ENCODE data around the gene LZTS2. TPM values are rescaled to one million over a fixed set of nuclear protein-coding genes. Genes with fewer than 3 reads are reported as not detected.

LZTS2 gene
- total RNA-seq, 1 donor from 2014 or later, result 32.7 TPM

DNA sequence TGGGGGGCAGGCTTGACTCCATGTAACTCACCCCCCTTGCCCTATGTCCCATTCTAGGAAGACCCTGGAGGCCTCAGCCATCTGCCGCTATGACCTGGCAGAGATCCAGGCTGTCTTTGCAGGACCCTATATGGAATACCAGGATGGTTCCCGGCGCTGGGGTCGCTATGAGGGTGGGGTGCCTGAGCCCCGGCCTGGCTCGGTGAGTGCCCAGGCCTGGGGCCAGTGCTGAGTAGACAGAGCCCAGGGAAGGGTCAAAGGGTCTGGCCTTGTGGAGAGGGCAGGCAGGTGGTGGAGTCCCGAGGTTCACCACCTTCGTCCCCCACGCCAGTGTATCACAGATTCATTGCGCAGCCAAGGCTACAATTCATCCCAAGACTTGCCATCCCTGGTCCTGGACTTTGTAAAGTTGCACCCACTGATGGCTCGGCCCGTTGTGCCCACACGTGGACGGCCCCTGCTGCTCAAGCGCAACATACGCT is 19.8 kb upstream of the LZTS2 start:
- no peak for DNase-seq

DNA sequence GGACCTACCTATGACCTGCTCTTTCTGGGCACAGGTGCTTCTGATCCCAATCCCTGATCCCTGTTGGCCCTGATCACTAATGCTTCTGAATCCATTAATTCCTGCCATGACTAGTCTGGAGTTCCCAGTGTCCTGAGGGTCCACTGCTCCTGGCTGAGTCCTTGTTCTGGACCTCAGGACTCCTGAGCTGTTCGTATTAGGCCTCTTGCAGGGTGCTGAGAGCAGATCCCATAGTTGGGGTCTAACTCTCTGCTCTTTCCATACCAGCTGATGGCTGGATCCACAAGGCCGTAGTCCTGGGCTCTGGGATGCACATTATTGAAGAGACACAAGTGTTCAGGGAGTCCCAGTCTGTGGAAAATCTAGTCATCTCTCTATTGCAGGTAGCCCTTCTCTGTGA is 19.3 kb upstream of the LZTS2 start:
- no peak for DNase-seq

DNA sequence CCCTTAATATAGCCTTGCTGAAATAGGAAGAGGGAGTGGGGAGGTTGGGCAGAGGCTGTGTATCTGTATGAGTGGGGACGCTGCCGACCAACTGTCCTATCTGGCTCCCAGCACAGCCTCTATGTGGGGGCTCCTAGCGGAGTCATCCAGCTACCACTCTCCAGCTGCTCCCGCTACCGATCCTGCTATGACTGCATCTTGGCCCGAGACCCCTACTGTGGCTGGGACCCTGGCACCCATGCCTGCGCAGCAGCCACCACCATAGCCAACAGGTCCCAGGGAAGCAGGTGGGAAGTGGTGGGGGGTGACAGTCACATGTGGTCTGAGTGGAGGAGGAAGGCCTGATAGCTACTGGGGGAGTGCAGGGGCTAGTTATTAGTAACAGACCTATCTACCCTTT is 18.9 kb upstream of the LZTS2 start:
- no peak for DNase-seq

DNA sequence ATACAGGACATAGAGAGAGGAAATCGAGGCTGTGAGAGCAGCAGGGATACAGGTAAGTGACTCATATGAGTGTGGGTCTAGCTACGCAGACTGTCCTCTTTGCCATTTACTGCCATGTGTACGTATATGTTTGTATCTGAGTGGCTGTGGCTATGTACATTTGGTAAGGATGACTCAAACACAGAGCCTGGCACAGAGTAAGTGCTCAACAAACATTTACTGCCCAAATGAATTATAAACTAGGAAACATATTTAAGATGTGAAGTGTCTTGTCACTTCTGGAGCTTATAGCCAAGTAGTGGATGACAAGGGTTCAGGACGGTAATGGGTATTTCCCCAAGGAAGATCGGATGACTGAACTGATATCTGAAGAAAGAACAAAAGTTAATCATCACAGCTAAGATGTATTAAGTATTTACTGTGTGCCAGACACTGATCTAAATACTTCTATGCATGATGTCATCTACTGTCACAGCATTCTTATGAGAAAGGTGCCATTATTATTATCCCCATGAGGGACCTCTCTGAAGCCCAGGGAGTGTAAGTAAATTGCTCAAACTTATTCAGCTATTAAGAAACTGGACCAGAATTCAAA is 18.3 kb upstream of the LZTS2 start:
- no peak for DNase-seq

DNA sequence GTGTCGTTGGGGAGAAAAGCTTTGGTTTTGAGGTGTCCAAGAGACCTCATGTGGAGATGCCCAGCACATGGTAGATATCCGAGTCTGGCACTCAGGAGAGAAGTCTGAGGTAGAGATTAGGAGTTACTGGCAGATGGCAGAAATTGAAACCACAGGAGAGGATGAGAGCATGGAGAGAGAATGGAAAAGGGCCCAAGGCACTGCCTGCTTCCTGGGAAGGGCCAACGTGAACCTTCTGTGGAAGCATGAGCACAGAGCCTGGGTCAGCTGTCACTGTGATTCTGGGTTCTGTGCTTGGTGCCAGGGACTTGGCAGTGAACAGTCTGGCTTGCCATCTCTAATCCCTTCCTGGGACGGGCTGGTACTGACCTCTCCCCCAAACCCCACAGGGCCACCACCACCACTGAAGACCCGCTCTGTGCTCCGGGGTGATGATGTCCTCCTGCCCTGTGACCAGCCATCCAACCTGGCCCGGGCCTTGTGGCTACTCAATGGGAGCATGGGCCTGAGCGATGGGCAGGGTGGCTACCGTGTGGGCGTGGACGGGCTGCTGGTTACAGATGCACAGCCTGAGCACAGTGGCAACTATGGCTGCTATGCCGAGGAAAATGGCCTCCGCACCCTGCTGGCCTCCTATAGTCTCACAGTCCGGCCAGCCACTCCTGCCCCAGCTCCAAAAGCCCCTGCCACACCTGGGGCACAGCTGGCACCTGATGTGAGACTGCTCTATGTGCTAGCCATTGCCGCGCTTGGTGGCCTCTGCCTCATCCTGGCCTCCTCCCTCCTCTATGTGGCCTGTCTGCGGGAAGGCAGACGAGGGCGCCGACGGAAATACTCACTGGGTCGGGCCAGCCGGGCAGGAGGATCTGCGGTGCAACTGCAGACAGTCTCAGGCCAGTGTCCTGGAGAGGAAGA is 16.4 kb upstream of the LZTS2 start:
- no peak for DNase-seq

DNA sequence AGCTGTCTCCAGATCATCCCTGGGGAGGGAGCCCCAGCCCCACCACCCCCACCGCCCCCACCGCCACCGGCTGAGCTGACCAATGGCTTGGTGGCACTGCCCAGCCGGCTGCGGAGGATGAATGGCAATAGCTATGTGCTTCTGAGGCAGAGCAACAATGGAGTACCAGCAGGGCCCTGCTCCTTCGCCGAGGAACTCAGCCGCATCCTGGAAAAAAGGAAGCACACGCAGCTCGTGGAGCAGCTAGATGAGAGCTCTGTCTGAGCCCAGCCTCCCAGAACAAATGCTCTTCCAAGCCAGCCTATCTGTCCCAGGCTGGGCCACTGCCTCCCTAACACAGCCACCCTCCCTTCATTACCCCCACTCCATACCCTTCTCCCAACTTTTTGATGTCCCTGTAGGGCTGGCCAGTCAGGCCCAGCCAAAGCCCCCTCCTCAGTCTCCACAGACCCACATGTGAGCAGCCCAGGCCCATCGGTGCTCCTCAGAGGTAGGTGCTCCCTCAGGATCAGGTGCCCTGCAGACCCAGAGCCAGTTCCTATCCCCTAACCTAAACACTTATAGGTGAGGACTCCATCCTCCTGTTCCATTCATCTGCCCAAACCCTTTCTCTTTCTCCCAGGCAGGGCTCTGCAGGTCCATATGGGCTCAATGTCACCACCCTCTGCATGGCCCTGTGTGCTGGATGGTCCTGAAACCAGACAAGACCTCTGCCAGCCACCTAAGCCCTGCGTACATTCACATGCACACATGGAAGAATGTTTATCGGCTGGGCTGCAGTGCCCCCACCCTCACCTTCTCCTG is 15.5 kb upstream of the LZTS2 start:
- DNase-seq, result no peak

DNA sequence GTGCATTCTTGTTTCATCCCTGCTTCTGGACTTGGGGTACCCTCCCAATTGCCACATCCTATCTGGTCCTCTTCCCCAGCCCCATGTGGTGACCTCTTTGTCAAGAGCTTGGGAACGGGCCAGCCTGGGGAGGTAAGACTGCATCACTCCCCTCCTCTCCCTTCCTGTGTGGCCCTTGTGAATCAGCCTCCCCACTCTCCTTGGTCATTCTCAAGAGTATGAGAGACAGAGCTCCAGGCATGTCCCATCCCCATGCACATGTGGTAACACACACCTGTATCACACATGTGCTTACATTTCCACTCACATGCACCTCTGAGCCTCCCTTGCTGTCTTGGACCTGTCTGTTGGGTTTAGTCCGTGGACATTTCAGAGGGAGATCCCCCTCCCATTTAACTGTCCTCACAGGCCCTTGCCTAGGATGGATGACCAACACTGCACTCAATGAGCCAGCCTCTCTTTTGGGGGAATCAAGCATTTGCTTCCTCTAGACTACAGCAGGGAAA is 14.9 kb upstream of the LZTS2 start:
- DNase-seq, result no peak

DNA sequence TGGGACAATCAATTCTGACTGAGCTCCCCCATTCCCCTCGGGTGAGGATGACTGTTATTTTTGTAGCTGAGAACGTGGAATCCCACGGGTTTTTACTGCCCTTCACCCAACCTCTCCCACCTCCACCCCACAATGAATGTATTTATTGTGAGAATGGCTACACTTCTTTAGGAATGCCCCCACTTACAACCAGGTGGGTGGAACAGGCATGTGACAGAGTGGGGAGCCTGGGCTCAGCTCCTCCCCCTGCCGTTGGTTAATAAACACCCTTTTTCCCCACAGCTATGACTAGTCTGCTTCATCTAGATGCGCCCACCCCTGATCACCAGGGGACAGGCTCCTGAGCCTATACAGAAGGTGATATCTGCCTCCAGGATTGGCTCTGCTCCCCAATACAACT is 14.3 kb upstream of the LZTS2 start:
- no peak for DNase-seq

DNA sequence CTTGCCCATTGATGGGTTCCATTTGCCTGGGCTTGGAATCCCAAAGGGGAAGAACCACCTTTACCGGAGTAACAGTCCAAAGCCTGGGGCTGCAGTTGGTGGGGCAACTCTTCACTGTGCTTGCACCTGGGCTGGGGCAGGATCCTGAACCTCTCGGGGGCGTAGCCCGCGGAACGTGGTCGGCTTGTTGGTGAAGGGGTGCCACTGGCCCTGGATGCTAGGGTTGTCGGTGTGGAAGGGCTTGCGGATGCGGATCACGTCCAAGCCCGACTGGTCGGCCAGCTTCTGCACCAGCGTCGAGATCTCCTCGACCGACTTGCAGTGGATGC is 13.0 kb upstream of the LZTS2 start:
- no peak for DNase-seq

DNA sequence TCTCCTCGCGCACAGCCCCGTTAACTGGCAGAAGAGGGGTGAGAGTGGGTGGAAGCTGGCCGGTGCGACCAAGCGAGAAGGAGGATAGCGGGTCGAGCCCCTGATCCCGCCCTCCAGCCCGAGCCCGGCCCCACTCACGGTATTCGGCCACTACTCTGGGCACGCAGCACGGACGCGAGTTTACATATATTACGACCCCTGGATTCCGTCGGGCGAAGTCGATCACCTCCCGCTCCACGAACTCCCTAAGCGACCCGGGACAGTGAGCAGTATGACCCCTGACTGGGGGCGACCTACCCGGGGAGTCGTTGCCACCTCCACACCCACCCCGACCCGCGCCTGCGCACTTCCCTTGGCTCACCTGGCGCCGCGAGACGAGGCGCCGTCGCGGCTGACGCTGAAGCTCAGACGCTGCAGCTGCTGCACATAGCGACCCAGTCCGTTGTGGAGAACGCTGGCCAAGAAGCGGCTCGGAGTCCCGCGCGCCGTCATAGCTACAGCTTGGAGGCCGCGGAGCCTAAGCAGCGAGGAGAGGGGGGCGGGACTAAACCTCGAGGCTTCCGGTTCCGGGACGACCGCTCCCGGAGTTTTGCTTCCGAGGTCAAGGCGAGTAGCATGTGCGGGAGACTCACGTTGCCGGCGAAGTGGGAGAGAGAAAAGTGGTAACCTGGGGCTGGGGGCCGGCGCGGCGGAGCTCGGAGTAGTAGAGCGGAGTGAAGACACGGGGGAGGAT is 12.5 kb upstream of the LZTS2 start, which contains the start of the genes MRPL43 and TWNK:
TSS of gene MRPL43 (minus strand) at position 546 of the 733 bp plus-strand sequence. CDS start at position 492, 54 bp downstream.
TSS of gene TWNK (plus strand) at position 592 of the 733 bp plus-strand sequence. CDS start 668 bp downstream, outside the sequence.
- peak; percentile 53 for DNase-seq

DNA sequence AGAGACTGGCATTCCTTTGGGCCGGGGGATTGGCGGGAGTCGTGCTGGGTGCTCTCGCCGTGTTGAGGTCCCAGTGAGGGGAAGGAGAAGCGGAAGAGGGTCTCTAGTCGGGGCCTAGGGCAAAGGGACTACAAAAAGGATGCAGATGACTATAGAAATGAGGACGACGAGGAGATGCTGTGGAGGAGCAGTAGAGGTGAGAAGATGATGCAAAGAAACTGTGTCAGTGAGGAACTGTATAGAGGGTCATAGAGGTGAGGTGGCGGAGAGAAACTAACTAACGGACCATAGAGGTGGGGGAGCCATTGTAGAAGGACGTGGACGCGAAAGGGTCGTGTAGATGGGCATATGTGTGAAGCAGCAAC is 11.9 kb upstream of the LZTS2 start:
- no peak for DNase-seq

DNA sequence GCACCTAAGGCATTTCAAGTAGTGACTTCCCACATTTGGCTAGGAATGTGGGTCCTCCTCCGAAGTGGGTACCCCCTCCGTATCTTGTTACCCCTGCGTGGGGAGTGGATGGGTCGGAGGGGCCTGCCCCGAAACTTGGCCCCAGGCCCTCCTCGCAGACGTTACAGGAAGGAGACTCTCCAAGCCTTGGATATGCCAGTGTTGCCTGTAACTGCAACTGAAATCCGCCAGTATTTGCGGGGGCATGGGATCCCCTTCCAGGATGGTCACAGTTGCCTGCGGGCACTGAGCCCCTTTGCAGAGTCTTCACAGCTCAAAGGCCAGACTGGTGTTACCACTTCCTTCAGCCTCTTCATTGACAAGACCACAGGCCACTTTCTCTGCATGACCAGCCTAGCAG is 11.4 kb upstream of the LZTS2 start:
- DNase-seq, result no peak

DNA sequence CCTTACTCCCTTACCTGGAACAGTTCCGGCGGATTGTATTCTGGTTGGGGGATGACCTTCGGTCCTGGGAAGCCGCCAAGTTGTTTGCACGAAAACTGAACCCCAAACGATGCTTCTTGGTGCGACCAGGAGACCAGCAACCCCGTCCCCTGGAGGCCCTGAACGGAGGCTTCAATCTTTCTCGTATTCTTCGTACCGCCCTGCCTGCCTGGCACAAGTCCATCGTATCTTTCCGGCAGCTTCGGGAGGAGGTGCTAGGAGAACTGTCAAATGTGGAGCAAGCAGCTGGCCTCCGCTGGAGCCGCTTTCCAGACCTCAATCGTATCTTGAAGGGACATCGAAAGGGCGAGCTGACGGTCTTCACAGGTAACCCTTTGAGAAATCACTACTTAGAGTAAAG is 10.5 kb upstream of the LZTS2 start:
- no peak for DNase-seq

DNA sequence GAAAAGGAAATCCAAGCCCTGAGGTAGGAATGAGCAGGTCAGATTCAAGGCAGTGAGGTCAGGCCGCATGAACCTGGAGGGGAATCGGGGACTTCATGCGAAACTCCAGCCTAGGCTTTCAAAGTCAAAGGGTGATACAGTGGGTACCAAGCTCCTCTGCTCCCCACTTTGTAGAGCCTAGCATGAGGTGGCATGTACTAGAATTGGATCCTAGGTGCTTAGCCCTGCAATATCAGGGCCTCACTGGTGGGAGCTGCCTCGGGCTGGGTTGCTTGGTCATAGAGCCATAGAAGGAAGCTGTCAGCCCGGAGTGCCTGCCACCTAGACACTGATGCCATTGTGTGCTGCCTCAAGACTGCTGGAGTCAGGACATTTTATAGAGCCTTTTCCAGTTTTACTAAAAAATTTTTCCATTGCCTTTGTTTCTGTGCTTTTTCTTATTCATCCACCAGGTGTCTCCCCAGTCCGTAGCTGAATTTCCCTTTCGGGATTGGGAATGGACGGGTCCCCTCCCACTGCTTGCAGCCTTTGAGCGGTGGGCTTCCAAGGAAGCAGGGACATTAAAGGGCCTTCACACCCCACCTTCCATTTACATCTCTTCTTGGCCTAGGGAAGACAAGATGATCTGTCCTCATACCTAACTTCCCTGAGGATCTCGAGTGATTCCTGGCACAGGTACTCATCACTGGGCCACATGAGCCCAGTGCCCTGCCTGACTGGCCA is 5.5 kb upstream of the LZTS2 start:
- no peak for DNase-seq

DNA sequence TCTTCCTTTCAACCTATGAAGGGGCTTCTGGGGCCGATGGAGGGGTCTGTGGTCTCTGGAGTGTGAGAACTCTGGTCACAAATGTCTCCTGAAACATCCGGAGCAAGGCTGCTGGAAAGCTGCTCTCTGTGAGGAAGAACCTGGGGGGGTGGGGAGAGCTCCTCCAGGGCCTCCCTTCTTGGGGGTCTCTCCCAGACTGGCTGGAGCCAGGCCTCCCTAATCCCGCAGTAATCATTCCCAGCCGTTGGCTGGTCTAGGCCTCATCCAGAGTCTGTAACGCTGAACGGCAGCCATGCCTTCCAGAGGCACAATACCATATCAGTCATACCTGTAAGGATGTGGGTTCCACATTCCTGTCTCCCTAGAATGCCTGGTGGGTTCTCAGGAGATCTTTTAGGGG is 4.4 kb upstream of the LZTS2 start:
- DNase-seq, result no peak

DNA sequence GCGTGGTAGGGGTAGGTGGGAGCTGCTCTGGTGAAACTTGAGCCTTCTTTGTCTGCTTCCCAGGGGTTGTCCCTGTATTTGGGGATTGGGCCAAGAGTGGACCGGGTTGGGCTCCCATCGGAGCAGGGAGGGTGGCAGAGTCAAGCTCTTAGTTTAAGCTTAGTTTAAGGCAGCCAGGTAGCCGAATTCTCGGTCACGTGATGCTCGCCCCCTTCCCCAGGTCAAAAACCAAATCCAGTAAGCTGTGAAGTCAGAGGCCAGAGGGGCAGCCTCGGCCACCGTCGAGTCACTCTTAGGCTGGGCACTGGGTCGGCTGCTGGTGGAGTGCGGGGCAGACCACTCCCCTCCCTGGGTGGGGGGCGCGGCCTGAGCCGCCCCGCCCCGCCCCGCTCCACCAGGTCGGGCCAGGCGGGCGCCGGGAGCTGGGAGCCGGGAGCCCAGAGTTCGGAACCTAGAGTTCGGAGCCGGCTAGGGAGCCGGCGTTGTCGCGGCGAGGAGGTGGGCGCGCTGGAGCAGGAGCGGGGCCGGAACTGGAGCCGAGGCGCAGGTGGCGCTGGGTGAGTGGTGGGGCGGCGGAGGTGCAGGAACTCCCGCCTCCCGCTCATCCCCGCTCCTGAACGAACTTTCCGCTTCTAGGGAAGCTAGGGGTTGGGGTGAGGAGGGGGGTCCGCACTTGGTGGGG is 2.8 kb upstream of the LZTS2 start:
- DNase-seq, result no peak

DNA sequence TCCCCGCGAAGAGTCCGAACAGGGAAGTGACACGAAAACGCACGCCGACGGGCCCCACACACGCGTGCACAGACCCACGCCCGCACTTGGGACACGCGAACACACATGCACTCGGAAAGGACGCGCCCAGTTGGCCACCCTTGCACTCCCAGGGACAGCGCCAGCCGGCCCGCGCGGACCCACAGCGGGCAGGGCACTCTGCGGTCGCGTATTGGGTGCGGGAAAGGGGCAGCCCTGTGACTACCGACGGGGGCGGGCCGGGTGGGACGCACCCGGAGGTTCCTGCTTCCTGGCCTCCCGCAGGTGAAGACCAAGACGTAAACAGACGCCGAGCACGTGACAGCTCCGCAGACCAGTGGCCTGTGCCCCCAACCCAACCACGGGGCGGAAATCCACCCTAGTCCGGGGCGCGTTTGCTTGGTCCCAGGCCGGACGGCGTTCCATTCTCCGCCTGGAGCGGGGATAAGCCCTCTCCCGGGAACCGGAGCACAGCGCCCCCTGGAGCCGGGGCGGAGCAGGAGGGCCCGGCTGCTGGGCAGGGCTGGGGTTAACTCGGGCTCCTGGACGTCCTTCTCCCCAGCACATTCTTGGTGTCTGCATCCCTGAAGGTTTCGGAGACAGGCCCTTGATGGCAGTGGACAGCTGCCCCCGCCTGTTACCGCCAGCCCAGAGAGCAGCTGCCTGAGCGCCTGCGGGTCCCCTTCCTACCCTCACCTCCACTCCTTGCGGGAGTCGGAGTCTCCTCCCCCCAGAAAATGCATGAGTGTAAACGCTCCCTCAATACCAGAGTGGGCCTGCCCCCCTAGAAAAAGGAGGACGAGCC is 2.0 kb upstream of the LZTS2 start:
- DNase-seq, result peak; percentile 62

DNA sequence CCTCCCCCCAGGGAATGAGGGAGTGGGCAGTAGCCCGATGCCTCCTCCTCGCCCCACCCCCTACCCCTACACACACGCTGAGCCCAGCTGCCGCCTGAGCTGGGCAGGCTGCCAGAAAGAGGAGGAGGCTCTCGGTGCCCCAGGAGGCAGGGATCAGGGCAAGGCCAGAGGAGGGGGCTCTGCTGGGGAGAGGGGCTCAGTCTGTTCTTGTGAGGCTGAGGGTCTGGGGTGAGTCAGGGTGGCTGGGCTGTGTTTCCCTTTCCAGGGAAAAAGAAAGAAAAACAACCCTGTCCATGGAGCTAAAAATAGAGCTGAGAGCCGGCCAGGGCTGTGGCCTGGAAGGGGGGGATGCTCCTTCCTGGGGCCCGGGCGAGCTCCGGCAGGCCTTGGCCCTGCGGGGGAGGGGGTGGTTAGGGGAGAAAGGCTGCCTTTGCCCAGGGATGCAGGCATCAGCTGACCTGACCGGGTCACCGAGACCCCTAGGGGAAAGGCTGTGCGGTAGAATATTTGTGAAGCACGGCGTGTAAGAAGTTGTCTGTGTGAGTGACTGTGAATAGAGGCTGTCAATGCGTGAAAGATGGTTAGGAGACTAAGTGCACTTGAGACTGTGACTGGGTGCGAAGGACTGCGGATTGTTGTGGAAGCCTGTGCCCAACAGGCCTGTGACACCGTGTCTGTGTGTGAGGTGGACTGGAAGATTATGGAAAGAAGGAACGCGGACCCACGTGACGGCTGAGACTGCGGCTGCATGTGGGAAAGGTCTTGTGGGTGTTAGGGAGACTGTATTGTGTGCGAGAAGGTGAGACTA is 1.2 kb upstream of the LZTS2 start:
- DNase-seq, result peak; percentile 73
